ENCODE data around the gene ORC1. TPM values are rescaled to one million over a fixed set of nuclear protein-coding genes. Genes with fewer than 3 reads are reported as not detected.

ORC1 gene
- polyA plus RNA-seq, 1 donor from 2014 or later = 0.15 TPM

DNA sequence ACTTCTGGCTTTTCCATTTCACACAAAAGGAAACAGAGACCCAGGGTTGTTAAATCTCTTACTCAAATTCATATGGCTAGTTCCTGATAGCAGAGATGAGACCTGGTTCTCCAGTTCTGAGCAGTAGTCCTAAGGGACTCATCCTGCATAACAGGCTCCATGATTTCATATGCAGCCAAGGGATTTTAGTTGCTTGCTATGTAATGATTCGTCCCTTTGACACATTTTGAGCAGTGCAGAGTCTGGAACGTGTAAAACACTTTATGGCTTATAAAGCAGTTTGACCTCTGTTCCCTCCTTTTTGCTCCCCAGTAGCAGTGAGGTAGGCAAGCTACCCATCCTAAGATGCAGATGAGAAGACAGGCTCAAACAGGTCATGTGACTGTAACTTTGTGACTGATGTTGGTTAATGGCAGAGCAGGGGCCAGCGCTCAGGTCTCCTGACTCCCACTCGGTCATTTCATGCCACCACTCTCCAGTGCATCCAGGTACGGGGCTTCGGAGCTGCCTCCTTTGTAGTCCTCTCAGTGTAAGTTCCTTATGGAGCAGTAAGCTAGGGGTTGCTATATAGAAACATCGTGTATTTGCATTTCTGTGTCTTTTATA lies 62.5 kb downstream of the ORC1 start:
- H3K27ac Mint-ChIP-seq = no peak overlapping the region

GRCh38 chr1:52337439-52337838 lies 66.8 kb downstream of the ORC1 start:
- Mint-ChIP-seq H3K4me1 (peaks cover 0 to 1% (median 0%) of the 10 kb centered on the region in 3 donors), H3K27me3 (no peaks in the 10 kb centered on the region), H3K4me3 (no peak overlapping the region), H3K27ac (no peak overlapping the region), H3K36me3 (peaks cover 2% of the 10 kb centered on the region), H3K9me3 (no peaks in the 10 kb centered on the region)

More for the DNA sequence above, 62.5 kb downstream of the ORC1 start:
- H3K9me3 Mint-ChIP-seq = no peaks in the 10 kb centered on the region
- no peak overlapping the region for H3K4me3 Mint-ChIP-seq
- no peaks in the 10 kb centered on the region for H3K27me3 Mint-ChIP-seq
- H3K36me3 Mint-ChIP-seq = peaks cover 2% of the 10 kb centered on the region
- no peaks in the 10 kb centered on the region for H3K4me1 Mint-ChIP-seq

- H3K4me1 Mint-ChIP-seq = peaks cover 0 to 1% (median 0%) of the 10 kb centered on the region in 3 donors
- H3K27ac Mint-ChIP-seq = no peak overlapping the region
- peaks cover 2% of the 10 kb centered on the region for H3K36me3 Mint-ChIP-seq
- H3K4me3 Mint-ChIP-seq = no peak overlapping the region
- H3K9me3 Mint-ChIP-seq = no peaks in the 10 kb centered on the region
- H3K27me3 Mint-ChIP-seq = no peaks in the 10 kb centered on the region
Measured at GRCh38 chr1:52334906-52335528, 69.2 kb downstream of the ORC1 start.

DNA sequence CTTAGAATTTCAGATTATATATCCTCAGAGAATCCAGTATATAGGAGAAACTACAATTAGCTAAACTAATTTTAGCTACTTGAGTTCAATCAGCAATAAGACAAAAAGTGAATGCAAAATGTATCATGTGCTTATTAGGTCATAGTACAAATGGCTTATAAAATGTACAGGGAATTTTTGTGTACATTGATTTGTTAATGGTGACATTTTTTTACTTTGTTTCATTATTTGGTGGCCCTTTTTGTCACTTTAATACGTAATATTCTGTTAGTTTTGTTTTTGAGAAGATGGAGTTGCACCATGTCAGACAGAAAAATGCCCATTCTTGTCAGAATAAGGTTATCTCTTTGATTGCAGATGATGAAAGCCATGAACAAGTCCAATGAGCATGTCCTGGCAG lies 71.8 kb downstream of the ORC1 start:
- Mint-ChIP-seq H3K27me3 (no peaks in the 10 kb centered on the region), H3K36me3 (no peaks in the 10 kb centered on the region)

DNA sequence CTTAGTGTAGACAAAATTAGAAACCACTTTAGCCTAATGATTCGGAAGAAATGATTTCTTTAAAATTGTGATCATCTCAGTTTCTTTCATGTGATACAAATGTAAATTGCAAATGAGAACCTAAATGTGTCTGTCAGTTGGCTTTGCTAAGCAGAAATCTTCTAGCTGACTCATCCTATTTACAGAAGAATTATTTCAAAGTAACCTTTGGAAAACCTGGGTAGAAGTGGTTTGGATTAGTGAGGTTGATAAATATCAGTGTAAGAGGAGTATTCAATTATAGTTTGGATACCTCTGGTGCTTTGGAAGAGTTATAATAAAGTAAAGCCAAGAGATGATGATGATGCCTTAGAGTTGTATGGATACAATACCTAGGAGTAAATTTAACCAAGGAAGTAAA lies 75.6 kb downstream of the ORC1 start:
- Mint-ChIP-seq H3K27ac (no peak overlapping the region), H3K4me3 (no peak overlapping the region), H3K27me3 (no peaks in the 10 kb centered on the region), H3K9me3 (no peaks in the 10 kb centered on the region), H3K4me1 (no peaks in the 10 kb centered on the region), H3K36me3 (no peaks in the 10 kb centered on the region)

More for the DNA sequence above, 71.8 kb downstream of the ORC1 start:
- Mint-ChIP-seq H3K4me3 (no peak overlapping the region), H3K4me1 (peaks cover 0 to 1% (median 0%) of the 10 kb centered on the region in 3 donors), H3K9me3 (no peaks in the 10 kb centered on the region), H3K27ac (no peak overlapping the region)

DNA sequence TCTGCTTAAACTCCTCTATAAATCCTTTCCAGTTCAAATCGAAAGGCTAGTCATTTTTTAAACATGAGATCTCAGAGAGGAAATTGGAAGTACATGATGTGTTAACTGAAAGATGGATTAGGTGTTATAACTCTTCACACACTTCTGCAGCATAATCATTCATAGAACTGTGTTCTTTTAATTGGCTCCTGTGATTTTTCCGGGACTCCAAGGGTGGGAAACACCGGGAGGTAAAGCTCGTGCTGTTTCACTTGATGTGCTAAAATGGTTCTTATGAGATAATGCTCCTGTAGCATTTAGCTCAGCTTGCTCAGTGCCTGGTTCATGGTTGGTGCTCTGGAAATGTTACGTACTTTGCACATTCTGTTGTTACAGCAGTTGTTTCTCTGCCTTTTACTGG lies 78.4 kb downstream of the ORC1 start:
- Mint-ChIP-seq H3K4me1 (no peaks in the 10 kb centered on the region), H3K27ac (no peak overlapping the region), H3K4me3 (no peak overlapping the region), H3K36me3 (peaks cover 2% of the 10 kb centered on the region), H3K27me3 (peaks cover 2% of the 10 kb centered on the region), H3K9me3 (no peaks in the 10 kb centered on the region)

GRCh38 chr1:52323731-52324130 lies 80.5 kb downstream of the ORC1 start:
- peaks cover 2% of the 10 kb centered on the region for H3K27me3 Mint-ChIP-seq
- H3K4me1 Mint-ChIP-seq = no peaks in the 10 kb centered on the region
- no peaks in the 10 kb centered on the region for H3K9me3 Mint-ChIP-seq
- no peak overlapping the region for H3K27ac Mint-ChIP-seq
- no peak overlapping the region for H3K4me3 Mint-ChIP-seq
- peaks cover 2% of the 10 kb centered on the region for H3K36me3 Mint-ChIP-seq

Other genes starting within 250 kb of the ORC1 start
- 8.8 TPM for gene CC2D1B, start 38.2 kb downstream of the ORC1 start, polyA plus RNA-seq
- 35.6 TPM for gene PRPF38A, start 179 bp upstream of the ORC1 start, polyA plus RNA-seq
- 46.3 TPM for gene TUT4, start 148.7 kb upstream of the ORC1 start, polyA plus RNA-seq
- 28.3 TPM for gene GPX7, start 197.9 kb upstream of the ORC1 start, polyA plus RNA-seq
- 17.6 TPM for gene SHISAL2A, start 228.7 kb upstream of the ORC1 start, polyA plus RNA-seq

Data from IgD-negative memory B cell (primary cell).